ENCODE data around the gene GAL3ST3.
"Not testable (repeated sequence)": the region's sequence is repeated elsewhere in the genome, so short reads cannot be mapped to it uniquely, and the experiment has no call there.

Gene GAL3ST3

DNA sequence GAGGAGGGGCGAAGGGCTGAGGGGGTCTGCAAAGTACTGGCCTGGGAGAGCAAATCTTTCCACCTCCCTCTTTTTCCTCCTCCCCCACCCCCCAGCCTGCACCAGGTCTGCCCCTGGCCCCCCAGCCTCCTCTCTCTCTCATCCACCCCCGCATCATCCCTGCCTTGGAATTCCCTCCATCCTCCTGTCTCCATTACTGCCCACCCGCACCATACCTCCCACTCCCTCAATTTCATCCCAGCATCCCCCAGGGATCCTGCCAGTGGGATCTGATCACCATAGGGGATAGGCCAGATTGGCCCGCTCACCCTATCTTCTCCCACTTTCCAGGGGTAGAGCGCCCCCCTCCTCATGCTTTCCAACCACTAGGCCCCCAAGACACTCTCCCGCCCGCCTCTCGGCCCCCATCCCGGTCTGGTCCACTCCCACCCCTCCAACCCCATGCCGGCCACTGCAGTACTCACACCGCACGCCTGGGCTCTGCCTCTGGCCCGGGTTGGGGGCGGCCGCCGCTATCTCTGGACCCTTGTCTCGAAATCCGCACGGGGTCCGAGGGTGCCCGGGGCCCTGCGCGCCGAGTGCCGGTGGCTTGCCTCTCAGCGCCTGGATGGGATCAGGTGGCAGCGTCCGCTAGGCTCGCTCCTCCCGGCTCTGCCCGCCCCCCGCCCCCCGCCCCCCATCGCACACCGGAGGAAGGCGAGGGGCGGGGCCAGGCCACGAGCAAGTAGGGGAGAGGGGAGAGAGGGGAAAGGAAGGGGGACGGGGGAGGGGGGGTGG is at the start of gene GAL3ST3:
Gene GAL3ST3, minus strand, starts transcription at position 615 of the 777 bp plus-strand sequence. CDS start 3,746 bp downstream, outside the sequence.
- TF ChIP-seq, protein P1, sequence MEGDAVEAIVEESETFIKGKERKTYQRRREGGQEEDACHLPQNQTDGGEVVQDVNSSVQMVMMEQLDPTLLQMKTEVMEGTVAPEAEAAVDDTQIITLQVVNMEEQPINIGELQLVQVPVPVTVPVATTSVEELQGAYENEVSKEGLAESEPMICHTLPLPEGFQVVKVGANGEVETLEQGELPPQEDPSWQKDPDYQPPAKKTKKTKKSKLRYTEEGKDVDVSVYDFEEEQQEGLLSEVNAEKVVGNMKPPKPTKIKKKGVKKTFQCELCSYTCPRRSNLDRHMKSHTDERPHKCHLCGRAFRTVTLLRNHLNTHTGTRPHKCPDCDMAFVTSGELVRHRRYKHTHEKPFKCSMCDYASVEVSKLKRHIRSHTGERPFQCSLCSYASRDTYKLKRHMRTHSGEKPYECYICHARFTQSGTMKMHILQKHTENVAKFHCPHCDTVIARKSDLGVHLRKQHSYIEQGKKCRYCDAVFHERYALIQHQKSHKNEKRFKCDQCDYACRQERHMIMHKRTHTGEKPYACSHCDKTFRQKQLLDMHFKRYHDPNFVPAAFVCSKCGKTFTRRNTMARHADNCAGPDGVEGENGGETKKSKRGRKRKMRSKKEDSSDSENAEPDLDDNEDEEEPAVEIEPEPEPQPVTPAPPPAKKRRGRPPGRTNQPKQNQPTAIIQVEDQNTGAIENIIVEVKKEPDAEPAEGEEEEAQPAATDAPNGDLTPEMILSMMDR (conservative IDR thresholded peaks at IDR 0.05), result no peak
- TF ChIP-seq ZFX (IDR thresholded peaks at IDR 0.05), result no peak
- H3K27ac ChIP-seq, result no peak within 1 kb of the TSS

DNA sequence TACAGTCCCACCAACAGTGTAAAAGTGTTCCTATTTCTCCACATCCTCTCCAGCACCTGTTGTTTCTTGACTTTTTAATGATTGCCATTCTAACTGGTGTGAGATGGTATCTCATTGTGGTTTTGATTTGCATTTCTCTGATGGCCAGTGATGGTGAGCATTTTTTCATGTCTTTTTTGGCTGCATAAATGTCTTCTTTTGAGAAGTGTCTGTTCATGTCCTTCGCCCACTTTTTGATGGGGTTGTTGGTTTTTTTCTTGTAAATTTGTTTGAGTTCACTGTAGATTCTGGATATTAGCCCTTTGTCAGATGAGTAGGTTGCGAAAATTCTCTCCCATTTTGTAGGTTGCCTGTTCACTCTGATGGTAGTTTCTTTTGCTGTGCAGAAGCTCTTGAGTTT is 43.2 kb upstream of the GAL3ST3 start:
- H3K27ac ChIP-seq, result not testable (repeated sequence)

DNA sequence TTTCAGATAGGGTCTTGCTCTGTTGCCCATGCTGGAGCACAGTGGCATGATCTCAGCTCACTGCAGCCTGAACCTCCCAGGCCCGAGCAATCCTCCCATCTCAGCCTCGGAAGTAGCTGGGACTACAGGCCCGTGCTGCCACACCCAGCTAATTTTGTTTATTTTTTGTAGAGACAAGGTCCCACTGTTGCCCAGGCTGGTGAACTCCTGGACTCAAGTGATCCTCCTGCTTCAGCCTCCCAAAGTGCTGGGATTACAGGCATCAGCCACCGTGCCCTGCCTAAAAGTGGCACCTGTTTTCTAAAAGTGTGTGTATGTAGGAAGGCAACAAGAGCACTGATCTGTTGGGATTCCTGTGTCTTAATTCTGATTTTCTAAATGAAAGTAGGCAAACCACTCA is 41.3 kb upstream of the GAL3ST3 start:
- TF ChIP-seq, protein P1 (conservative IDR thresholded peaks at IDR 0.05), result no peak
- TF ChIP-seq ZFX (IDR thresholded peaks at IDR 0.05), result no peak
- H3K27ac ChIP-seq, result no peak overlapping the region

- TF ChIP-seq ZFX (IDR thresholded peaks at IDR 0.05), result no peak
- TF ChIP-seq, protein P1 (conservative IDR thresholded peaks at IDR 0.05), result no peak
- H3K27ac ChIP-seq, result no peak overlapping the region
Observed at GRCh38 chr11:66089067-66089466, 40.1 kb upstream of the GAL3ST3 start.

DNA sequence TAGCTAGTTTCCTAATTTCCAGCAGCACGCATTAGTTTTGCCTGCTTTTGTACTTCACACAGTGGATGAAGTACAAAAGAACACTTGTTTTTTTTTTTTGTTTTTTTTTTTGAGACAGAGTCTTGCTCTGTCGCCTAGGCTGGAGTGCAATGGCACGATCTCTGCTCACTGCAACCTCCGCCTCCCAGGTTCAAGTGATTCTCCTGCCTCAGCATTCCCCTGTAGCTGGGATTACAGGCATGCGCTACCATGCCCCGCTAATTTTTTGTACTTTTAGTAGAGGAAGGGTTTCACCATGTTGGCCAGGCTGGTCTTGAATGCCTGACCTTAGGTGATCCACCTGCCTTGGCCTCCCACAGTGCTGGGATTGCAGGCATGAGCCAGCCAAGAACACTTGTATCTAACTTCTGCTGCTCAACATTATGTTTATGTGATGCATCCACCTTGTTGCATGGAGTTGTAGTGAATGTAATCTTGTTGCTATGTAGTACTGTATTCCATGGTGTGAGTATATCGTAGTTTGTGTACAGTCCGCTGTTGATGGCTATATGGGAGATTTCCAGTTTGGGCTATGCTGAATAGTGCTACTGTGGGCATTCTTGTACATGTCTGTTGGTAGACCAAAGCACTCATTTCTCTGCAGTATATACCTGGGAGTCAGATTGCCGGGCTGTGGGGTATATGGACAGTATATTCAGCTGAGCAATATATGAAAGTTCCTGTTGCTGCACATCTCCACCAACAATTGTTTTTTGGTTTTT is 38.4 kb upstream of the GAL3ST3 start:
- H3K27ac ChIP-seq, result no peak overlapping the region

GRCh38 chr11:66084821-66085475 is 36.0 kb upstream of the GAL3ST3 start:
- H3K27ac ChIP-seq, result no peak overlapping the region
- TF ChIP-seq, protein P1 (conservative IDR thresholded peaks at IDR 0.05), result no peak
- no peak for TF ChIP-seq ZFX (IDR thresholded peaks at IDR 0.05)

More for the DNA sequence above, 38.4 kb upstream of the GAL3ST3 start:
- TF ChIP-seq, protein P1 (conservative IDR thresholded peaks at IDR 0.05), result no peak
- no peak for TF ChIP-seq ZFX (IDR thresholded peaks at IDR 0.05)

GRCh38 chr11:66083767-66084166 is 34.8 kb upstream of the GAL3ST3 start:
- TF ChIP-seq, protein P1 (conservative IDR thresholded peaks at IDR 0.05), result no peak
- no peak for TF ChIP-seq ZFX (IDR thresholded peaks at IDR 0.05)
- H3K27ac ChIP-seq, result peak overlapping the region; percentile 36; the same call in 1 of the 2 replicates
